Neural cell (in vitro differentiated cells): ENCODE results near the gene MDM4. TPM values are rescaled to one million over a fixed set of nuclear protein-coding genes. Genes with fewer than 3 reads are reported as not detected.
"Not testable (repeated sequence)": the region's sequence is repeated elsewhere in the genome, so short reads cannot be mapped to it uniquely, and the experiment has no call there.

Experiments used
- H2AFZ ChIP-seq: fragments of 200-600, 300-800 bp; sonication (generic), shearing (Covaris generic); 2 replicates; pipeline ENCODE4 v1.6.0; 2014; ENCODE audit warnings: low read depth, mild to moderate bottlenecking, antibody characterized with exemption, low read length, moderate library complexity
- H3F3A ChIP-seq: fragments of 200-600 bp; shearing (Covaris generic); 2 replicates; pipeline ENCODE4 v1.6.1; 2016; ENCODE audit warnings: mild to moderate bottlenecking, moderate library complexity, mixed read lengths, antibody characterized with exemption, low read length; ENCODE audit not compliant: insufficient read depth, poor library complexity, severe bottlenecking
- H3K27ac ChIP-seq: fragments of 200-600, 300-800 bp; sonication (generic), shearing (Covaris generic); 2 replicates; pipeline ENCODE4 v1.5.1; 2014; ENCODE audit warnings: mild to moderate bottlenecking, low read length, moderate library complexity
- H3K27me3 ChIP-seq: fragments of 300-800, 200-600 bp; sonication (generic), shearing (Covaris generic); 2 replicates; pipeline ENCODE4 v1.6.0; 2014; ENCODE audit warnings: mild to moderate bottlenecking, low read depth, low read length, moderate library complexity; ENCODE audit not compliant: insufficient read depth
- H3K36me3 ChIP-seq: fragments of 300-800, 200-600 bp; sonication (generic), shearing (Covaris generic); 2 replicates; pipeline ENCODE4 v1.5.1; 2014; ENCODE audit warnings: mild to moderate bottlenecking, antibody characterized with exemption, low read length, moderate library complexity; ENCODE audit not compliant: insufficient read depth
- H3K4me2 ChIP-seq: fragments of 300-800, 200-600 bp; sonication (generic), shearing (Covaris generic); 2 replicates; pipeline ENCODE4 v1.6.0; 2014; ENCODE audit warnings: mild to moderate bottlenecking, low read length
- H3K4me3 ChIP-seq: fragments of 300-800, 200-600 bp; sonication (generic), shearing (Covaris generic); 2 replicates; pipeline ENCODE4 v1.5.1; 2014; ENCODE audit warnings: mild to moderate bottlenecking, low read length, moderate library complexity
- H3K79me2 ChIP-seq: fragments of 200-600 bp; shearing (Covaris generic); replicated peaks from 2 replicates; pipeline ENCODE4 v1.6.0; 2014; ENCODE audit warnings: mild to moderate bottlenecking, low read length, moderate library complexity; ENCODE audit not compliant: insufficient read depth
- H3K9ac ChIP-seq: fragments of 300-800, 200-600 bp; sonication (generic), shearing (Covaris generic); 2 replicates; pipeline ENCODE4 v1.6.1; 2016; ENCODE audit warnings: mild to moderate bottlenecking, low read length, mixed read lengths
- H3K9me2 ChIP-seq: fragments of 200-600 bp; shearing (Covaris generic); 2 replicates; pipeline ENCODE4 v1.6.1; 2016; ENCODE audit warnings: mild to moderate bottlenecking, low read length, mixed read lengths; ENCODE audit not compliant: insufficient read depth
- H3K9me3 ChIP-seq: fragments of 200-600, 300-800 bp; sonication (generic), shearing (Covaris generic); 2 replicates; pipeline ENCODE4 v1.6.1; 2016; ENCODE audit warnings: mild to moderate bottlenecking, mixed run types, low read length, moderate library complexity, mixed read lengths
- H4K20me1 ChIP-seq: fragments of 200-600 bp; shearing (Covaris generic); 2 replicates; pipeline ENCODE4 v1.6.1; 2016; ENCODE audit warnings: mild to moderate bottlenecking, mixed run types; ENCODE audit not compliant: insufficient read depth
- CTCF ChIP-seq: fragments of 450-650 bp; IDR thresholded peaks from 2 replicates; pipeline ENCODE4 v1.5.1; 2014; ENCODE audit warnings: antibody characterized with exemption, mild to moderate bottlenecking, moderate library complexity; ENCODE audit not compliant: poor library complexity, severe bottlenecking
- EP300 ChIP-seq: fragments of 450-650 bp; conservative IDR thresholded peaks from 2 replicates; pipeline ENCODE4 v1.6.1; 2014; ENCODE audit warnings: antibody characterized with exemption, mild to moderate bottlenecking, moderate library complexity; ENCODE audit not compliant: poor library complexity, severe bottlenecking
- EZH2 ChIP-seq: fragments of 200-600, 300-800 bp; shearing (Covaris generic), sonication (generic); IDR thresholded peaks from 2 replicates; pipeline ENCODE4 v1.6.1; 2014; ENCODE audit warnings: antibody characterized with exemption, low read length, borderline replicate concordance, mild to moderate bottlenecking; ENCODE audit not compliant: insufficient read depth, poor library complexity, severe bottlenecking
- MXI1 ChIP-seq: fragments of 450-650 bp; conservative IDR thresholded peaks from 2 replicates; pipeline ENCODE4 v1.6.1; 2014; ENCODE audit warnings: antibody characterized with exemption, mild to moderate bottlenecking; ENCODE audit not compliant: poor library complexity, severe bottlenecking
- POLR2AphosphoS5 ChIP-seq: IDR thresholded peaks from 2 replicates; pipeline ENCODE4 v1.6.1; 2012
- RAD21 ChIP-seq: fragments of 450-650 bp; conservative IDR thresholded peaks from 2 replicates; pipeline ENCODE4 v1.6.1; 2014; ENCODE audit warnings: antibody characterized with exemption, mild to moderate bottlenecking, moderate library complexity
- REST ChIP-seq: IDR thresholded peaks from 2 replicates; pipeline ENCODE4 v1.6.1; 2012; ENCODE audit warnings: borderline replicate concordance
- SMC3 ChIP-seq: fragments of 450-650 bp; conservative IDR thresholded peaks from 2 replicates; pipeline ENCODE4 v1.6.1; 2014; ENCODE audit warnings: antibody characterized with exemption, mild to moderate bottlenecking, moderate library complexity; ENCODE audit not compliant: poor library complexity
- TAF1 ChIP-seq: IDR thresholded peaks from 2 replicates; pipeline ENCODE4 v1.6.1; 2012; ENCODE audit warnings: low read depth
- polyA plus RNA-seq: library from polyadenylated mRNA; depleted of rRNA; stranded (reverse); fragments of >200 nt; gene quantifications from 2 replicates; pipeline ENCODE4 v1.2.3, GENCODE V29; 2014

MDM4 gene
- polyA plus RNA-seq, 1 donor from 2014 or later, result 36.8 TPM

- H3K9me3 ChIP-seq, result no peaks in the 10 kb centered on the region
- H3K79me2 ChIP-seq, result peaks cover 65% of the 10 kb centered on the region
- no peak overlapping the region for H3K9ac ChIP-seq
- TF ChIP-seq EP300 (no peak), REST (no peak), MXI1 (no peak), POLR2AphosphoS5 (no peak), RAD21 (no peak), SMC3 (no peak), CTCF (no peak), EZH2 (no peak), TAF1 (no peak)
- H4K20me1 ChIP-seq, result no peaks in the 10 kb centered on the region
- no peak overlapping the region for H3K27ac ChIP-seq
- H3K4me2 ChIP-seq, result no peak overlapping the region
- H3K27me3 ChIP-seq, result no peaks in the 10 kb centered on the region
- H3K36me3 ChIP-seq, result no peaks in the 10 kb centered on the region
- no peaks in the 10 kb centered on the region for H3K9me2 ChIP-seq
- no peak overlapping the region for H2AFZ ChIP-seq
- no peaks in the 10 kb centered on the region for H3F3A ChIP-seq
- H3K4me3 ChIP-seq, result no peak overlapping the region
Measured at GRCh38 chr1:204520834-204521709, 4.9 kb downstream of the MDM4 start.

- not testable (repeated sequence) for H3K4me2 ChIP-seq, H3K27ac ChIP-seq, H3K9me3 ChIP-seq, H3K36me3 ChIP-seq, H3K9me2 ChIP-seq, H4K20me1 ChIP-seq, H3K27me3 ChIP-seq, H3K4me3 ChIP-seq, H2AFZ ChIP-seq, H3K9ac ChIP-seq, H3F3A ChIP-seq
- H3K79me2 ChIP-seq, result peaks cover 57% of the 10 kb centered on the region
Measured at GRCh38 chr1:204521941-204522521, 5.8 kb downstream of the MDM4 start.
